GM21526 (cell line): ENCODE data around the gene ANKRD16.
A peak's percentile ranks its signal among the peaks of the same experiment; 100 is the strongest.
"Not testable (repeated sequence)": the region's sequence is repeated elsewhere in the genome, so short reads cannot be mapped to it uniquely, and the experiment has no call there.

Source experiments
- ATAC-seq: cut with Tn5 transposase; IDR thresholded peaks from one replicate; pipeline ENCODE4 v1.9.1; 2021; ENCODE audit warnings: moderate library complexity; ENCODE audit not compliant: unreplicated experiment, low FRiP score

The ANKRD16 gene

DNA sequence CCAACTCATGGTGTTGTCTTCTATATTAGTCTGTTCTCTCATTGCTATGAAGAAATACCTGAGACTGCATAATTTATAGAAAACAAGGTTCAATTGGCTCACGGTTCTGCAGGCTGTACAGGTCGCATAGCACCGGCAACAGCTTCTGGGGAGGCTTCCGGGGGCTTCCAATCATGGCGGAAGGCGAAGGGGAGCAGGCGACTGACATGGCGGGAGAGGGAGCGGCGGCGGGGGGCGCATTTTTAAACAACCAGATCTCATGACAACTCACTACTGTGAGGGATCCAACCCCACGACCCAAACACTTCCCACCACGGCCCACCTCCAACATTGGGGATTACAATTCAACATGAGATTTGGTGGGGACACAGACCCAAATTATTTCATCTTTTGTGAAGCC lies 47.7 kb downstream of the ANKRD16 start:
- ATAC-seq, result no peak

GRCh38 chr10:5840314-5841307 lies 49.1 kb downstream of the ANKRD16 start:
- peak; percentile 72 for ATAC-seq

- ATAC-seq, result not testable (repeated sequence)
Observed at GRCh38 chr10:5836181-5836580, 53.5 kb downstream of the ANKRD16 start.

GRCh38 chr10:5835446-5836095 lies 54.1 kb downstream of the ANKRD16 start:
- no peak for ATAC-seq

GRCh38 chr10:5833814-5834213 lies 55.9 kb downstream of the ANKRD16 start:
- ATAC-seq, result no peak

DNA sequence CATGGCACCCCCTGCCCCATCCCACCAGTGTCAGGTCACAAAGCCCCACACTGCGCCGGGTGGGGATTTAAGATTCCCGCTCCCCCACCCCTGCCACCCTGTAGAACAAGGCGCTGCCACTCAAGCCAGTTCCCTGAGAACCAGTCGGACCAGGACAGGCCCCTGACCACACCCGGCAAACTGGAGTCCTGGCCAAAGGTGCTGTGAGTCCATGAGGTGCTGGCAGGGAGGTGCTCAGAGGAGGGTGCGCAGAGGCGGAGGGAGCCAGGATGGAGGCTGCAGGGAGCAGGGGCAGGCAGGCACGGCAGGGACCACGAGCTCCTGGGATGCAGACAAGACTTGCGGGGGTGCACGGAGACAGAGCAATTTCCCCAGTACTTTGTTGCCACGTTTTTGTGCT lies 56.7 kb downstream of the ANKRD16 start:
- no peak for ATAC-seq

DNA sequence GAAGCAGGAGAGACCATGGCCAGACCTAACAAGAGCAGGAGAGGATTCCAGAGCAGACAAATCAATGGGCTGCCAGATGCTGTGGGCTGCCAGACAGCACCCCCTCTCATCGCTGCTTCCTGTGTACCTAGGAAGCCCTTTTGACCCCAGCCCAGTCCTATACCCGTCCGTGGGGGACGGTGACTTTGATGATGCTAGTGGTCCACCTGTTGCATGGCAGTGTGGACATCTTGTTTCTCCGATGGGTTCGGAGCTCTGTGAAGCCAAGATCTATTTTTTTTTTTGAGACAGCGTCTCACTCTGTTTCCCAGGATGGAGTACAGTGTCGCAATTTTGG lies 58.3 kb downstream of the ANKRD16 start:
- no peak for ATAC-seq

DNA sequence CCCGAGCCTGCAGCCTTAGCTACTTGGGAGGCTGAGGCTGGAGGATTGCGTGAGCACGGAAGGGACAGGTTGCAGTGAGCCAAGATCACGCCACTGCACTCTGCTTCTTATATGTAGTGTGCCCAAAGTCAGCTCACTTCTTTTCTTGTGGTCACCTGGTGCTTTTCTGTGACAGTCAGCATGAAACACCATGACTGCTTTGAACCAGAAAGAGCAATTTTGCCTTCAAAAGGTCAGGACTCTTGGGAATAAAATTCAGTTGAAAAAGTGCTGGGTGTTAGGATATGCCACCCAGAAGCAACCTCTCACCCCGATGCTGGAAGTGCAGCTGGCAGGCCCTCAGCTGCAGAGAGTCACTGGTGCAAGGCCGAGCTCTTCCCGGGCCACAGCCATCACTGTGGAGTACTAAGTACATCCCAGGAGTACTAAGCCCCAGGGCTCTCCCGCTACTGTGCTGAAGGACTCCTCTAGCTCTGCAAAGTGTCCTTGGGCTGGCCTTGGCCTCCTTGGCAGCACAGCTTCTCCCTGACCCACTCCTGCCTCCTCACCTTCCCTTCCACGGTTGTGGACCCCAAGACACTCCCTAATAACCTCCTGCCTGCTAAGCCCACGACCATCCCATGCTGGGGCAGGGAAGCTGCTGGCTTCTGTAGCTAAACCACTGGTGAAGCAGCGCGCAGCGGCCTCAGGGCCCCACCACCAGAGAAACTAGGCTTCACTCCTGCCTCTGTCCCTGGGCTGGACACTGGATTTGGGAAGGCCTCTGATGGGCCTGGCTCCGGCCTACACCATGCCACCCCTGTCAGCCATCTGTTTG lies 58.9 kb downstream of the ANKRD16 start:
- no peak for ATAC-seq

DNA sequence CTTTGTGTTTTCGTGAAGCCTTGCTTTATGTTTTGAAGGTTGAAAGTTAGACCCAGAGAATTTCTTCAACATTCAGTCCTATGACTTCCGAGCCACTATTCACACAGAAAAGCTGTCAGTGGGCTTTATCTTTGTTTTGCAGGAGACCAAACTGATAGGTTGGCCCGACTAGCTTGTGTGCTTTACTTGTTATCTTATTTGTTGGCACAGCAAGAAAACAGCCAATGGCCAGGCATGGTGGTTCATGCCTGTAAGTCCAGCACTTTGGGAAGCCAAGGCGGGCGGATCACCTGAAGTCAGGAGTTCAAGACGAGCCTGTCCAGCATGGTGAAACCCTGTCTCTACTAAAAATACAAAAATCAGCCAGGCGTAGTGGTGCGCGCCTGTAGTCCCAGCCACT lies 60.4 kb downstream of the ANKRD16 start:
- no peak for ATAC-seq

GRCh38 chr10:5828725-5829124 lies 61.0 kb downstream of the ANKRD16 start:
- no peak for ATAC-seq

DNA sequence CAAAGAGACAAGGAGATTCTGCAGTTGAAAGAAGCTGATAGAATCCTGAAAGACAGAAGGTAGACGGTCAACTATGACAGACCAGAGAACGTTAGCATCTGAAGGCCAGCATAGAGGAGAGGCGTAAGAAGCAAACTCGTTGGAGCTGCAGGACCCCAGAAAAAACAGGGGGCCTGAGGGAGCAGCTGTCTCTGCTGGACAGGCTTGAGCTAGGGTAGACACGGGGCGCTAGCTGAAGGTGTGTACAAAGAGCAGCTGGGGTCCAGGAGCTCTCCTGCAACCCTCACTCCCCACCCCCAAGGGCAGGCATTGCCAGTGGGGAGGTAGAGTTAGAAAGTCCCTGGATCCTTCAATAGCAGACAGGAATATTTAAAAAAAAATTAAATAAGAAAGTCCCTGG lies 61.9 kb downstream of the ANKRD16 start:
- ATAC-seq, result no peak

GRCh38 chr10:5826511-5826910 lies 63.2 kb downstream of the ANKRD16 start:
- not testable (repeated sequence) for ATAC-seq

- ATAC-seq, result peak; percentile 39
Observed at GRCh38 chr10:5818894-5819293, 70.8 kb downstream of the ANKRD16 start.

DNA sequence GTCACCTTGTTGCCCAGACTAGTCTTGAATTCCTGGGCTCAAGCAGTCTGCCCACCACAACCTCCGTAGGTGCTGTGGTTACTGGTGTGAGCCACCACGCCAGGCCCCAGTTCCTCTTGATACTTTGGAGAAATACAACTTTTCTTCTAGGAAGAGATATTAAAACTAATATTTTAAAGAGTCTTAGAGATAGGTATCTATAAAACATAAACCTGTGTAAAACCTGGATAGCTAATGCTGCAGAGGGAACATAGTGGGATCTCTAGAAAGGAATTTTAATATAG lies 71.7 kb downstream of the ANKRD16 start:
- ATAC-seq, result no peak

DNA sequence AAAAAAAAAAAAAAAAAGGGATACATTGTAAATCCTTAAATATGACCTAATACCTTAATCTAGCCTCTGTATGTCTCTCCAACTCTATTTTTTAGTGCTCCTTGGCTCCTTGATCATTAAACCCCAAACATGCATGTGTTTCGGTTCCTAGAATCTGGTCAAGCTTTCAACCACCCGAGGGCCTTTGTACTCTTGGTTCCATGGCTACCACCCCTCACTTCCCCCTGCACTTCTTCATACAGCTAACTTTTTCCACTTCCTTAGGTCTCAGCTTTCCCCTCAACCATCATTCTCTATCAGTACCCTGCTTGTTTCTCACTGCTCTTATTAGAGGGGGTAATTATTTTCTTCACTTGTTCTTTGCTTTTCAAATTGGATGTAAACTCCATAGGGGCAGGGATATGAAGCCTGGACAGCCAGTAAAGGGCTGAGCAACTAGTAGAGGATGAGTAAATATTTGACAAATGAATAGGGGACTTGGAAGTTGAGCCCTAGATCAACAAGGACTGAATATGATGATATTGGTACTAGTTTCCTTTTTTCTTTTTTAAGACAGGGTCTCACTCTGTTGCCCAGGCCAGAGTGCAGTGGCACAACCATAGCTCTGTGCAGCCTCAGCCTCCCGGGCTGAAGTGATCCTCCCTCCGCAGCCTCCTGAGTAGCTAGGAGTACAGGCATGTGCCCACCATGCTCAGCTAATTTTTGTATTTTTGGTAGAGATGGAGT lies 72.2 kb downstream of the ANKRD16 start:
- ATAC-seq, result no peak

- no peak for ATAC-seq
Observed at GRCh38 chr10:5816170-5816569, 73.5 kb downstream of the ANKRD16 start.

- ATAC-seq, result no peak
Observed at GRCh38 chr10:5814110-5815107, 75.3 kb downstream of the ANKRD16 start.

DNA sequence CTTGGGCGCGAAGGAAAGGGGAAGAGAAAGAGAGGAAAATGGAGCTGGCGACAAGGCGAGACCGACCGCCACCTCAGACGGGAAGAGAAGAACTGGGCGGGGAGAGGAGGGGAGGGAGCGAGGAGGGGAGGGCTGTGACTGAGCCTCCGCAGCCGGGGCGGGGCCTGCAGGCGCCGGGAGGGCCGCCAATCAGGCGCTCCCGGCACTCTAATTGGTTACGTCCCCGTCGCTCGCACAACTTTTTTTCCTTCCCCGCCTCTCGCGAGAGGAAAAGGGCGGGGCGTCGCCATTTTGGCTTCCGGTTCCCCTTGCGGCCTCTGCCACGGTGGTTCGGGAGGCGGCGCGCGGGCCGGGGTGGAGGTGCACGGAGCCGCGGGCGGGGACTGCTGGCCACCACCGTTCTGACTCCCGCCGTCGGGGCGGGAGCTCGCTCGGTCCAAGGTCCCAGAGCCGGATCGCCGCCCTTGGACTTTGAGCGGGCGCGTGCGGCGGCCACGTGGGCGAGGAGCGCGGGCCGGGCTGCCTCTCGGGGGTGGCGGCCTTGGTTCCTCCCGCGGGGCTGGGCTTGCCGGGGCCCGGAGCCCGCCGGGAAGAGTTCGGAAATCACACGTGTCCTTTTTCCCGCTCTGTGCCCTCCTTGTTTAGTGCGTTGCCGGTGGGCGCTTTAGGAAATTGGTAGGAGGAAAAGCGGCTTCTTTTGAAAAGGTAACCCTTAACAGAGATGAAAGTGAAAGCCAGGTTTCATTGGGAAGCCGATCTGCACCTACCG lies 76.2 kb downstream of the ANKRD16 start, which contains the start of gene GDI2:
Gene GDI2, minus strand, starts transcription at position 94 of the 769 bp plus-strand sequence. CDS start 176 bp downstream, outside the sequence.
- ATAC-seq, result peak; percentile 66

- peak; percentile 28 for ATAC-seq
Observed at GRCh38 chr10:5813091-5813340, 76.7 kb downstream of the ANKRD16 start.
